ENCODE measurements around the gene KIAA2012. TPM values are rescaled to one million over a fixed set of nuclear protein-coding genes. Genes with fewer than 3 reads are reported as not detected.

The KIAA2012 gene
- total RNA-seq, 1 donor from 2014 or later: 1.3 TPM

DNA sequence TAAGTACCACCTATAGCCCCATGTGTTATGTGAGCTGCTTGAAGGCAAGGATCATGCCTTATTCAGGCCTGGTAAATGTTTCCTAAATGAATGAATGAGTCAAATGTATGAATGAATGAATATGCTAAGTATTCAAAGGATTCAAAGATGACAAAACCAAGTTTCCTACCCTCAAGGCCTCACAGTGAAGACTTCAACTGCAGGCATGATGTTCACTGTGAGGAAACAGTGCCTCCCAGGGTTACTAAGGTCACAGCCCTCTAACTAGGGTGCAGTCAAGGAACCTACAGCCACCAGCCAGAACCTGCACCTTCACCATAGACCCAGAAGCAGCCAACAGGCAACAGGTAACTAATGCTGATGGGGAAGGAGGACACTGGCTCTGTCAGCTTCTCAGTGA, 96.1 kb downstream of the KIAA2012 start:
- Mint-ChIP-seq H3K4me3 (no peak overlapping the region), H3K36me3 (no peaks in the 10 kb centered on the region), H3K4me1 (ENCODE audit: unreplicated experiment) (peaks cover 29% of the 10 kb centered on the region), H3K27ac (no peak overlapping the region), H3K27me3 (peaks cover 26% of the 10 kb centered on the region), H3K9me3 (no peaks in the 10 kb centered on the region)
- DNase-seq (ENCODE audit: extremely low spot score, unreplicated experiment): no peak
- TF ChIP-seq, protein P1, sequence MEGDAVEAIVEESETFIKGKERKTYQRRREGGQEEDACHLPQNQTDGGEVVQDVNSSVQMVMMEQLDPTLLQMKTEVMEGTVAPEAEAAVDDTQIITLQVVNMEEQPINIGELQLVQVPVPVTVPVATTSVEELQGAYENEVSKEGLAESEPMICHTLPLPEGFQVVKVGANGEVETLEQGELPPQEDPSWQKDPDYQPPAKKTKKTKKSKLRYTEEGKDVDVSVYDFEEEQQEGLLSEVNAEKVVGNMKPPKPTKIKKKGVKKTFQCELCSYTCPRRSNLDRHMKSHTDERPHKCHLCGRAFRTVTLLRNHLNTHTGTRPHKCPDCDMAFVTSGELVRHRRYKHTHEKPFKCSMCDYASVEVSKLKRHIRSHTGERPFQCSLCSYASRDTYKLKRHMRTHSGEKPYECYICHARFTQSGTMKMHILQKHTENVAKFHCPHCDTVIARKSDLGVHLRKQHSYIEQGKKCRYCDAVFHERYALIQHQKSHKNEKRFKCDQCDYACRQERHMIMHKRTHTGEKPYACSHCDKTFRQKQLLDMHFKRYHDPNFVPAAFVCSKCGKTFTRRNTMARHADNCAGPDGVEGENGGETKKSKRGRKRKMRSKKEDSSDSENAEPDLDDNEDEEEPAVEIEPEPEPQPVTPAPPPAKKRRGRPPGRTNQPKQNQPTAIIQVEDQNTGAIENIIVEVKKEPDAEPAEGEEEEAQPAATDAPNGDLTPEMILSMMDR (conservative IDR thresholded peaks at IDR 0.05): no peak

DNA sequence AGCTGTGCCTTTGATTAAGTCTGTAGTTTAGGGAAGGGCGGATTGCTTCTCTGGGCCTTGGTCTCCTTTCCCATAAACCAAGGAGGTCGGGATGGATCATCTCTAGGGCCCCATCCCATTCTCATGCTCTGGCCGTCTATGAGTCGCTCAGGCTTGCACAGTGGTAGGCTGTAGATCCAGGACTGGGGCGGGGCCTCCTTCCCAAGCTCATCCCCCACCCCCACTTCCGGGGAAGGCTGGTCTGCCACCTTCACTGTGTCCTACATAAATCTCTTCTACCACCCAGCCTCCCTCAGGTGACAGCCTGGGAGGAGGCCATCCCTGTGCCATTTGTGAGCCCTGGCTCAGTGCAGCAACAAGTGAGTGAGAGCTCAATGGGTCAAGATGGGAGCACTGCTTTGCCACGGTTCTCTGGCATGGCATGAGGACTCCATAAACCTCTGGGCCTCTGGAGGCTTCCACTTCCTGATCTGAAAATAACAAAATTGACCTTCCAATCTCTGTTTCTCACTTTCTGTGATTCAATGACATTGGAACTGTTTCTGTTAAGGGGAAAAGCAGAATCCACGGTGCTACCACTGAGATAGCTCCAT, 96.9 kb downstream of the KIAA2012 start:
- Mint-ChIP-seq H3K4me1 (ENCODE audit: unreplicated experiment) (peaks cover 21% of the 10 kb centered on the region), H3K4me3 (no peak overlapping the region), H3K27me3 (peaks cover 26% of the 10 kb centered on the region), H3K27ac (no peak overlapping the region), H3K36me3 (no peaks in the 10 kb centered on the region), H3K9me3 (no peaks in the 10 kb centered on the region)
- TF ChIP-seq, protein P1 (conservative IDR thresholded peaks at IDR 0.05): no peak
- DNase-seq (ENCODE audit: extremely low spot score, unreplicated experiment): no peak

DNA sequence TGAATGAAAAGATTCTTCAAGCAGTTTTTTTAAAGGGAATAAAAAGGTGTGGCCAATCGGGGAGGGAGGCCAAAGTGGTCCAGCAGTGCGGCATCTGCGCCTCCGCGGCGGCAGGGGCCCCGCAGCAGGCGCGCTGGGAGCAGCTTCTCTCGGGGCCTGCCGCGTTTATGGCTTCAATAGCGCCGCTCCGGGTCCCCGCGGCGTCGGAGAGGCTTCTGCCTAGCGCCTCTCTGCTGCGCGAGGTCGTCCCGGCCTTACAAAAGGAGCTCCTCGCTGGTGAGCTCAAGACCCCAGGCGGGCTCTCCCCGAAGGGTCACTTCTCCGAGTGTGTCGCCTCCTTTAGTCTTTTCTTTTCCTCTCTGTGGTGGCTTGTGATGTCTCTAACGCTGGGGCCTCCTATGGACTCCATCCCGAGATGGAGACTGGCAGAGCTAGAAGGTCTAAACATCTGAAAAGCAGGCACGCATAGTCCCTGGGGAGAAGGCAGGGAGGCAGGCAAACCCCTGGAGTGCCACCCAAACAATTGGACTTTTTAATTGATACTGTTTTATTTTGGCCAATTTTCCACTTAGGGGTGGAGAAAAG, 98.3 kb downstream of the KIAA2012 start:
- Mint-ChIP-seq H3K36me3 (peaks cover under 1% of the 10 kb centered on the region), H3K9me3 (peaks cover 1% of the 10 kb centered on the region), H3K4me1 (ENCODE audit: unreplicated experiment) (peaks cover 19% of the 10 kb centered on the region), H3K4me3 (peak overlapping the region; percentile 67), H3K27me3 (peaks cover 26% of the 10 kb centered on the region), H3K27ac (no peak overlapping the region)
- no peak for DNase-seq (ENCODE audit: extremely low spot score, unreplicated experiment)
- TF ChIP-seq, protein P1 (conservative IDR thresholded peaks at IDR 0.05): no peak

DNA sequence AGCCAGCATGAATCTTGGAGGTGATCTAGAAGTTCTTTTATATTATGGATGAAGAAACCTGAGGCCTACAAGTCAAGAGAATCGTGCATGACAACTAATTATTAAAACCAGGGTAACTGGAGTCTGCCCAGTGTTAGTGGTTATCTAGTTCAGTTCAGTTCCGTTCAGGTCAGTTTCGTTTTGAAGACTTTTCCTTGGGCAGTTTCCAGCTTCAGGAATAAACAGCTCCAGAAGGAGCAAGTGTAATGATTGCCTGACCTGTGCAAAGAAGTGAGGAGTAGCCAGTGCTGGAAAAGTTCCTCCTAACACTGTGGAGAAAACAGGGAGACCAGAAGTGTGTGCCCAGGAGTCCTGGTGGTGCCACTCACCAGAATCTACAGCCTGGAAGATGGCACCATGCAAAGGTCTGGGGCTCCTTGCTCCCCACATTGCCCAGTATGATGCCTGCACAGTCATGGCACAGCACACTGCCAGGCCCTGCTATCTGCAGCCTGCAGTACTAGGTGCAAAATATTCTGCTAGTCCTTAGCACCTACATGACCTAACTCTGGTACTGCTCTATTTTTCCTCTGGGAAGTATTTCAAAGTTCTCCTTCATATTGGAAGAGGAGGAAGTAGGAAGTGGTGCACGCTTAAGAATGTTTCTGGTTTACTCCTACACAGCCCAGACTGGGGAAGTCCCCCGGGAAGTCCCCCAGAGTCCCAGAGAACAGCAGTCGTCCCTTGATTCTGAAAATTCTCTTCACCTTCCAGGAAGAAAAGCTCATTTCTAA, 99.6 kb downstream of the KIAA2012 start:
- Mint-ChIP-seq H3K36me3 (peaks cover 4% of the 10 kb centered on the region), H3K4me1 (ENCODE audit: unreplicated experiment) (peaks cover 19% of the 10 kb centered on the region), H3K27me3 (peaks cover 26% of the 10 kb centered on the region), H3K9me3 (peaks cover 4% of the 10 kb centered on the region), H3K4me3 (no peak overlapping the region), H3K27ac (no peak overlapping the region)
- TF ChIP-seq, protein P1 (conservative IDR thresholded peaks at IDR 0.05): no peak
- no peak for DNase-seq (ENCODE audit: extremely low spot score, unreplicated experiment)

DNA sequence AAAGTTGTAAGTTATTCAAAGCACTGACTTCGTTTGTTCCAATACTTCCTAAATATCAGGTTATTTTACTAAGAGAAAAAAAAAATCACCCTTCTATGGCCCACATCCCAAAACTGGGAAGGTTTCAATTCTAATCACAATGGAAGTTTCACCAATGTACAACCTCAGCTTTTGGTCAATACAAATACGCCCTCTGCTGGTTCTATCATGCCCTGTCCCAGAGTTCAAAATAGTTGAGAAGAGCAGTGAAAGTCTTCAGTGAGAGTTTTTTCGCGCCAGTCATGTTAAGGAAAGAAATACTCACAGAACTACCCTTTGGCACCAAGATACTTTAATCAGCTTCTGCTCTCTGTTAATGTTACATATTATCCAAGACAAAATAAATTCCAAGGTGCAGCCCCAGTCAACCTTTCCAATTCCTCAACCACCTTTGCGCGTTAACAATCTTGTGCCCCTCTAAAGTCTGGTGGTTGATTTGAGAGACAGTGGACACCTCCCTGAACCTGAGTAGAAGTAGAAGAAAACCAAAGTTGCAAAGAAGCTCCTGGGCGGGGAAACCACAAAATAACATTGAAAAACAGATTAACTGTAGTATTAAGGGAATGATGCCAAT, 105.4 kb downstream of the KIAA2012 start:
- H3K4me3 Mint-ChIP-seq: no peak overlapping the region
- H3K27me3 Mint-ChIP-seq: no peaks in the 10 kb centered on the region
- no peak overlapping the region for H3K27ac Mint-ChIP-seq
- TF ChIP-seq, protein P1 (conservative IDR thresholded peaks at IDR 0.05): peak; percentile 92
- H3K9me3 Mint-ChIP-seq: peaks cover 4% of the 10 kb centered on the region
- no peaks in the 10 kb centered on the region for H3K4me1 Mint-ChIP-seq (ENCODE audit: unreplicated experiment)
- DNase-seq (ENCODE audit: extremely low spot score, unreplicated experiment): no peak
- H3K36me3 Mint-ChIP-seq: peaks cover 4% of the 10 kb centered on the region
